ENCODE measurements around the gene GPC3.

DNA sequence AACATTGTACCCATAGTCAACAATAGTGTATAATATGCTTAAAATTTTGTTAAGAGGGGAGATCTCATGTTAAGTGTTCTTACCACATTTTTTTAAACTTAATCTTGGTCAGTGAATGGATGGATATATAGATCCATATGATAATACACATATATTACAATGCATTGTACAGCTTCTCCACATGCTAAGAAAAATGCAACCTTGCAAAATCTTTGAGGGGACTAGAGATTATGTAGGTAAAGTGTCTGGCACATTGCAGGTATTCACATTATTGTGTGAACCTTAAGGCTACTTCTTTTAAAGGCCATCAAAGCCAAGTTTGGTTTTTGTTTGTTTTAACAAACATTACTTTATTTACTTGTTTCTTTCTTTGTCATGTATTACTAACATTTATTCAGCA lies 10.4 kb upstream of the GPC3 start:
- TF ChIP-seq CTCF (IDR thresholded peaks at IDR 0.05) (no peak), EP300 (IDR thresholded peaks at IDR 0.05; ENCODE audit: low read depth) (no peak), POLR2A (IDR thresholded peaks at IDR 0.05) (no peak), POLR2AphosphoS5 (IDR thresholded peaks at IDR 0.05) (no peak)
